Chondrocyte (in vitro differentiated cells): ENCODE data around the gene ZNF622. TPM values are rescaled to one million over a fixed set of nuclear protein-coding genes. Genes with fewer than 3 reads are reported as not detected.
A peak's percentile ranks its signal among the peaks of the same experiment; 100 is the strongest.

Source experiments
- DNase-seq: peaks from one replicate; pipeline ENCODE4 v3.0.0; 2021; ENCODE audit warnings: mixed read lengths, low spot score
- H3K27ac Mint-ChIP-seq: one replicate; pipeline ENCODE4 v1.8.0; 2021; ENCODE audit warnings: mild to moderate bottlenecking, moderate library complexity, mixed read lengths; ENCODE audit not compliant: unreplicated experiment
- H3K27me3 Mint-ChIP-seq: 2 replicates; pipeline ENCODE4 v1.8.0; 2021; ENCODE audit warnings: low read depth, mixed read lengths
- H3K36me3 Mint-ChIP-seq: 2 replicates; pipeline ENCODE4 v1.8.0; 2021; ENCODE audit warnings: low read depth, mixed read lengths
- H3K4me1 Mint-ChIP-seq: 2 replicates; pipeline ENCODE4 v1.8.0; 2021; ENCODE audit warnings: low read depth, mild to moderate bottlenecking, mixed read lengths
- H3K4me3 Mint-ChIP-seq: one replicate; pipeline ENCODE4 v1.8.0; 2021; ENCODE audit warnings: mild to moderate bottlenecking, moderate library complexity, mixed read lengths; ENCODE audit not compliant: unreplicated experiment
- H3K9me3 Mint-ChIP-seq: 2 replicates; pipeline ENCODE4 v1.8.0; 2021; ENCODE audit warnings: low read depth, mixed read lengths
- total RNA-seq: library from RNA; stranded (reverse); gene quantifications from 3 replicates; pipeline ENCODE4 v1.2.1, GENCODE V29; 2021
- TF ChIP-seq, protein P1 (sequence below): fragments of 200-600 bp; sonication (generic); IDR thresholded peaks from 2 replicates; pipeline ENCODE4 v1.5.0; 2021; ENCODE audit warnings: antibody characterized with exemption, mild to moderate bottlenecking, moderate library complexity

Gene ZNF622
- total RNA-seq, 1 donor from 2014 or later, result 32.7 TPM

GRCh38 chr5:16467363-16468219, 2.0 kb upstream of the ZNF622 start:
- Mint-ChIP-seq H3K27ac (peak overlapping the region; percentile 46), H3K36me3 (peaks cover 8% of the 10 kb centered on the region), H3K27me3 (no peaks in the 10 kb centered on the region), H3K4me3 (peak overlapping the region; percentile 99), H3K9me3 (no peaks in the 10 kb centered on the region), H3K4me1 (peaks cover 49% of the 10 kb centered on the region)
- DNase-seq, result no peak
- TF ChIP-seq, protein P1, sequence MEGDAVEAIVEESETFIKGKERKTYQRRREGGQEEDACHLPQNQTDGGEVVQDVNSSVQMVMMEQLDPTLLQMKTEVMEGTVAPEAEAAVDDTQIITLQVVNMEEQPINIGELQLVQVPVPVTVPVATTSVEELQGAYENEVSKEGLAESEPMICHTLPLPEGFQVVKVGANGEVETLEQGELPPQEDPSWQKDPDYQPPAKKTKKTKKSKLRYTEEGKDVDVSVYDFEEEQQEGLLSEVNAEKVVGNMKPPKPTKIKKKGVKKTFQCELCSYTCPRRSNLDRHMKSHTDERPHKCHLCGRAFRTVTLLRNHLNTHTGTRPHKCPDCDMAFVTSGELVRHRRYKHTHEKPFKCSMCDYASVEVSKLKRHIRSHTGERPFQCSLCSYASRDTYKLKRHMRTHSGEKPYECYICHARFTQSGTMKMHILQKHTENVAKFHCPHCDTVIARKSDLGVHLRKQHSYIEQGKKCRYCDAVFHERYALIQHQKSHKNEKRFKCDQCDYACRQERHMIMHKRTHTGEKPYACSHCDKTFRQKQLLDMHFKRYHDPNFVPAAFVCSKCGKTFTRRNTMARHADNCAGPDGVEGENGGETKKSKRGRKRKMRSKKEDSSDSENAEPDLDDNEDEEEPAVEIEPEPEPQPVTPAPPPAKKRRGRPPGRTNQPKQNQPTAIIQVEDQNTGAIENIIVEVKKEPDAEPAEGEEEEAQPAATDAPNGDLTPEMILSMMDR, result no peak

DNA sequence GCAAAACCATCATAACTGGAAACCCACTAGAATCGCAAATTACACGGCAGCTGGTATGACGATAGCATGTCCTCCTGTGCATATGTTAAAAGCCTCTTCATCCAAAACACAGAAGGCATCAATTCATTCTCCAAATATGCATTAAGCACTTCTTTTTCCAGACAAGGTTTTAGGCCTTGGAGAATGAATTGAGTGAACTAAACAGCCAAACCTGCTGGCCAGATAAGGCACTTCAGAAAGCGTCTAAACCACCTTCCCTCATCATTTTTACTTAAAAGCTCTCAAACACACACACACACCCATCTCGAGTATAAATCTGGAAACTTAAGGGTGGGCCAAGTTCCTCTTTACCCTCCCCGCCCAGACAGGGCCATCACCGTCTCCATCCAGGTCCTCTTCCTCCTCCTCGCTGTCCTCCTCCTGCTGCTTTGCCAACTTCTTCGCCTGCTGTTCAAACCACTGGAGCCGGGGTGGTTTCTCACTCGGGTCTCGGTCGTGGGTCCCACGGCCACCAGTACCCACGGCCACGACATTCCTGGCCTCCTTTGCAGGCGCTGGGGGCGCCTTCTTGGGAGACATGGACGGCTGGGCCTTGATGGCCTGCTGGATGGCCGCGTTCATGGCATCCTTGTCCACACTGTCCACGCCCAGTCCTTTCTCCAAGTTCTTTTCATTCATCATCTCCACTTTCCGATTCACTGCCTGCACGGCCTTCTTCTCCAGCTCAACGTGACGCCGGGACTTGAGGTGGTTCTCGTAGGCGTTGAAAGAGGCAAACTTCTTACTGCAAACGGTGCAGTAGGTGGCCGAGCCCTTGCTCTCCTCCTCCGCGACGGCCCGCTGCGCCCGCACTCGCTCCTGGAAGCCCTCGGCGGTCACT, 696 bp downstream of the ZNF622 start:
- no peaks in the 10 kb centered on the region for H3K27me3 Mint-ChIP-seq
- no peaks in the 10 kb centered on the region for H3K9me3 Mint-ChIP-seq
- peak overlapping the region; percentile 95 for H3K27ac Mint-ChIP-seq
- peaks cover 69% of the 10 kb centered on the region for H3K4me1 Mint-ChIP-seq
- peak overlapping the region; percentile 99 for H3K4me3 Mint-ChIP-seq
- peaks cover 24% of the 10 kb centered on the region for H3K36me3 Mint-ChIP-seq
- TF ChIP-seq, protein P1, result peak; percentile 41
- peak; percentile 86 for DNase-seq

GRCh38 chr5:16464231-16464630, 1.4 kb downstream of the ZNF622 start:
- Mint-ChIP-seq H3K9me3 (no peaks in the 10 kb centered on the region), H3K27me3 (no peaks in the 10 kb centered on the region), H3K27ac (peak overlapping the region; percentile 34), H3K36me3 (peaks cover 24% of the 10 kb centered on the region), H3K4me3 (peak overlapping the region; percentile 99), H3K4me1 (peaks cover 76% of the 10 kb centered on the region)
- TF ChIP-seq, protein P1, result no peak
- DNase-seq, result no peak

- TF ChIP-seq, protein P1, result no peak
- Mint-ChIP-seq H3K4me1 (peaks cover 69% of the 10 kb centered on the region), H3K27me3 (no peaks in the 10 kb centered on the region), H3K27ac (peak overlapping the region; percentile 61), H3K9me3 (no peaks in the 10 kb centered on the region), H3K36me3 (peaks cover 27% of the 10 kb centered on the region), H3K4me3 (no peak overlapping the region)
- no peak for DNase-seq
Observed at GRCh38 chr5:16461782-16462181, 3.8 kb downstream of the ZNF622 start.

DNA sequence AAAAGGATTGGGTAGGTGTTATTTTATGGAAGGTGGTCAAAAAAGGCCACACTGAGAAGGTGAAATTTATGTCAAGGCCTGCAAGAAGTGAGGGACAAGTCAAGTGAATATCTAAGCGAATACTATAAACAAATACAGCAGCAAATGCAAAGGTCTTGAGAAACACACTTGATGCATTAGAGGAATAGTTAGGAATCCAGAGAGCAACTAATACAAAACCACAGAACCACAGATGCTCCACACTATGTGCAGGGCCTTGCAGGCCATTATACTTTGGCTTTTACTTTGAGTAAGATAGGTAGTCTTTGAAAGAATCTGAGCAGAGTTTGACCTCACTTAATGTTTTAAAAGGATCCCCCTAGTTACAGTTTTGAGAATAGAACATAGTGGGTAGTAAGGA, 4.6 kb downstream of the ZNF622 start:
- no peaks in the 10 kb centered on the region for H3K27me3 Mint-ChIP-seq
- no peak overlapping the region for H3K4me3 Mint-ChIP-seq

More for the DNA sequence above, 4.6 kb downstream of the ZNF622 start:
- H3K36me3 Mint-ChIP-seq, result peaks cover 29% of the 10 kb centered on the region
- H3K27ac Mint-ChIP-seq, result peak overlapping the region; percentile 53
- peaks cover 67% of the 10 kb centered on the region for H3K4me1 Mint-ChIP-seq
- DNase-seq, result no peak
- H3K9me3 Mint-ChIP-seq, result no peaks in the 10 kb centered on the region
- TF ChIP-seq, protein P1, result no peak
